ENCODE measurements around the gene DELE1.

Gene DELE1, protein sequence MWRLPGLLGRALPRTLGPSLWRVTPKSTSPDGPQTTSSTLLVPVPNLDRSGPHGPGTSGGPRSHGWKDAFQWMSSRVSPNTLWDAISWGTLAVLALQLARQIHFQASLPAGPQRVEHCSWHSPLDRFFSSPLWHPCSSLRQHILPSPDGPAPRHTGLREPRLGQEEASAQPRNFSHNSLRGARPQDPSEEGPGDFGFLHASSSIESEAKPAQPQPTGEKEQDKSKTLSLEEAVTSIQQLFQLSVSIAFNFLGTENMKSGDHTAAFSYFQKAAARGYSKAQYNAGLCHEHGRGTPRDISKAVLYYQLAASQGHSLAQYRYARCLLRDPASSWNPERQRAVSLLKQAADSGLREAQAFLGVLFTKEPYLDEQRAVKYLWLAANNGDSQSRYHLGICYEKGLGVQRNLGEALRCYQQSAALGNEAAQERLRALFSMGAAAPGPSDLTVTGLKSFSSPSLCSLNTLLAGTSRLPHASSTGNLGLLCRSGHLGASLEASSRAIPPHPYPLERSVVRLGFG

DNA sequence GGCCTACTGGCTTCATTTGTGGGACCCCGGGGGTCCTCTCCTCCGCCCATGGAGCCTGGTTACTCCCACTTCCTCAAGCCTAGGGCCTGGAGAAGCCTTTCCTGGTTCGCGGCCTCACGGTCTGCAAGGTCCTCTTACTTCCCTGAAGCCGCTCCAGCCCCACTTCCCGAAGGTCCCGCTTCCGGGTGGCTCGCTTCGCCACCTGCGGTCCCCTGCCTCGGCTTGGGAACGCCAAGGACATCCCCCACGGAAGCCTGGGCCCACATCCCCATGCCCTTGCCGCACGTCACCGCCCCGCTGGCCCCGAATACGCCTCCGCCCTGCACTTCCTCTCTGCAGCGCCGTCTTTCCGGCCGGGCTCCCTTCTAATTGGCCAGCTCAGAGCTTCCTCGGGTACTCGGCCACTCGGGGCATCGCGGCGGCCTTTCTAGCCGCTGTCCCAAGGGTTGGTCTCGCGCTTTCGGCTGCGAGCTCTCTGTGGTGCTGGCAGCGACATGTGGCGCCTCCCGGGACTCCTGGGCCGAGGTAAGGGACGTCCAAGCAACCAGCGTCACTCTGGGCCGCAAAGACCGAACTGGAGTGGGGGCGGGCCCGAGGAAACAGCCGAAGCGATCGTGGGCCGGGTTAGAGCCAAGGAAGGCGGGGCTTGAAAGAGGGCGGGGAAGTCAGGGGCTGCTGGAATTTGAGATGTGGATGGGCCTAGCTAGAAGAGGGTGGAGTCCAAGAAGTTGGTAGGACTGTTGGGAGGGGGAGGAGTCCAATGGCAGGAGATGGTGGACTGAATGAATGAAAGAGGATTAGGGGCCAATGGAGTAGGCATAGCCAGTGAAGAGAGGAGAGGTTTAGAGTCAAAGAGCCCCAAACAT is at the start of gene DELE1:
DELE1 (plus strand) TSS at position 424 of the 866 bp plus-strand sequence; CDS start at position 495, 71 bp downstream.
- peak within 1 kb of the TSS; percentile 94 for H3K4me3 ChIP-seq (ENCODE audit: low read depth, low read length)
- TF ChIP-seq, protein P1, sequence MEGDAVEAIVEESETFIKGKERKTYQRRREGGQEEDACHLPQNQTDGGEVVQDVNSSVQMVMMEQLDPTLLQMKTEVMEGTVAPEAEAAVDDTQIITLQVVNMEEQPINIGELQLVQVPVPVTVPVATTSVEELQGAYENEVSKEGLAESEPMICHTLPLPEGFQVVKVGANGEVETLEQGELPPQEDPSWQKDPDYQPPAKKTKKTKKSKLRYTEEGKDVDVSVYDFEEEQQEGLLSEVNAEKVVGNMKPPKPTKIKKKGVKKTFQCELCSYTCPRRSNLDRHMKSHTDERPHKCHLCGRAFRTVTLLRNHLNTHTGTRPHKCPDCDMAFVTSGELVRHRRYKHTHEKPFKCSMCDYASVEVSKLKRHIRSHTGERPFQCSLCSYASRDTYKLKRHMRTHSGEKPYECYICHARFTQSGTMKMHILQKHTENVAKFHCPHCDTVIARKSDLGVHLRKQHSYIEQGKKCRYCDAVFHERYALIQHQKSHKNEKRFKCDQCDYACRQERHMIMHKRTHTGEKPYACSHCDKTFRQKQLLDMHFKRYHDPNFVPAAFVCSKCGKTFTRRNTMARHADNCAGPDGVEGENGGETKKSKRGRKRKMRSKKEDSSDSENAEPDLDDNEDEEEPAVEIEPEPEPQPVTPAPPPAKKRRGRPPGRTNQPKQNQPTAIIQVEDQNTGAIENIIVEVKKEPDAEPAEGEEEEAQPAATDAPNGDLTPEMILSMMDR (IDR thresholded peaks at IDR 0.05; ENCODE audit: borderline replicate concordance, insufficient read depth, low read depth, low read length) = no peak

GRCh38 chr5:141873933-141874261 is 49.8 kb upstream of the DELE1 start:
- TF ChIP-seq, protein P1 (IDR thresholded peaks at IDR 0.05; ENCODE audit: borderline replicate concordance, insufficient read depth, low read depth, low read length) = no peak
- H3K4me3 ChIP-seq (ENCODE audit: low read depth, low read length) = no peak overlapping the region

- H3K4me3 ChIP-seq (ENCODE audit: low read depth, low read length) = no peak overlapping the region
- TF ChIP-seq, protein P1 (IDR thresholded peaks at IDR 0.05; ENCODE audit: borderline replicate concordance, insufficient read depth, low read depth, low read length) = no peak
Observed at GRCh38 chr5:141874262-141874964, 49.3 kb upstream of the DELE1 start.

- TF ChIP-seq, protein P1 (IDR thresholded peaks at IDR 0.05; ENCODE audit: borderline replicate concordance, insufficient read depth, low read depth, low read length) = no peak
- no peak overlapping the region for H3K4me3 ChIP-seq (ENCODE audit: low read depth, low read length)
Observed at GRCh38 chr5:141875022-141875740, 48.5 kb upstream of the DELE1 start.

DNA sequence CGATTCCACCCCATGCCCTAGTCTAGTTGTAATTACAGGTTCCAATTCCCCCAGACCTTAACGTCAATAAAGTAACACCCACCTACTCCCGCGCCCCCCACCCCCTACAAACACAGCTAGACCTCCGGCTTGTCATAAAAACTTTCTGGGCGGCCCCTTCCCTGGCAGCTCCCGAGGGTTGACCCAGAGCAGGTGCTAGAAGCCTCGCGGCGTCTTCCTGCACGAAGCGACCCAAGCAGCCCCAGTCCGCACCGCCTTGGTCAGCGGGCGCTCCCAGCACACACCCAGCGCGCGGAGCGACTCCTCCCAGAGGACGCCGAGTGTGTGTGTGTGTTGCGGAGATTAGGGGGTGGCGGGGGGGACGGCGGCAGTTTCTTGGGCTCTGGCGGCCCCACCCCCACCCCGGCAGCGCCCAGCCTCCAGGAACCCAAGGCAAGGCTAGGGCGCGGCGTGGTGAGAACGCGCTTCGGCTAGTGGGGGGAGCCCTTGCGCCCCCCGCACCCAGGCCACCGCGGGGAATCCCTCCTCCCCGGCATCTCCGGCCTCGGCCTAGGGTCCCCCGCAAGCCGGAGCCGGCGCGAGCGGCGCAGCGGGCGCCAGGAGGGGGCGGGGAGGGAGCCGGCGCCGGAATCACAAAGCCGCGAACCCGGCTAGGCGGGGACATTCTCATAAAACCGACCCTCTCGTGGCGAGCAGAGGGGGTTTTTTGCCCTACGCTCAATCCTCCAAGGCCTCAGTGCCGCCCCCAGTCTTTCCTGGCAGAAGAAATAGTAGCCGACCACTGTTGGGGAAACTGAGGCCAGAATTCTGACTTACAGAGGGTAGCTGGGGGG is 47.7 kb upstream of the DELE1 start:
- H3K4me3 ChIP-seq (ENCODE audit: low read depth, low read length) = no peak overlapping the region
- TF ChIP-seq, protein P1 (IDR thresholded peaks at IDR 0.05; ENCODE audit: borderline replicate concordance, insufficient read depth, low read depth, low read length) = no peak

All from GM12875 (cell line).